GM19395 (cell line): Measurements from ENCODE around the gene CD19.
"Not testable (repeated sequence)": the region's sequence is repeated elsewhere in the genome, so short reads cannot be mapped to it uniquely, and the experiment has no call there.

Source experiments
- ATAC-seq: cut with Tn5 transposase; IDR thresholded peaks from one replicate; pipeline ENCODE4 v1.9.1; 2021; ENCODE audit warnings: mild to moderate bottlenecking, moderate library complexity; ENCODE audit not compliant: unreplicated experiment

CD19 gene

DNA sequence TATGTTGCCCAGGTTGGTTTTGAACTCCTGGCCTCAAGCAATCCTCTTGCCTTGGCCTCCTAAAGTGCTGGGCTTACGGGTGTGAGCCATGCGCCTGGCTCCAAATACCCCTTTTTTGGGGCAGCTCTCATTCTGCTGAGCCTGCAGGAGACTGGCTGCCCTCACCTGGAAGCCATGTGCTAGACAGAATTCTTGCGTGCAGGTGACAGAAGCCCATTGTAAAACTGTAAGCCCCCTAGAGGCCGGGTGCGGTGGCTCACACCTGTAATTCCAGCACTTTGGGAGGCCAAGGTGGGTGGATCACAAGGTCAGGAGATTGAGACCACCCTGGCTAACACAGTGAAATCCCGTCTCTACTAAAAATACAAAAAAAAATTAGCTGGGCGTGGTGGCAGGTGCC lies 48.6 kb downstream of the CD19 start:
- not testable (repeated sequence) for ATAC-seq

DNA sequence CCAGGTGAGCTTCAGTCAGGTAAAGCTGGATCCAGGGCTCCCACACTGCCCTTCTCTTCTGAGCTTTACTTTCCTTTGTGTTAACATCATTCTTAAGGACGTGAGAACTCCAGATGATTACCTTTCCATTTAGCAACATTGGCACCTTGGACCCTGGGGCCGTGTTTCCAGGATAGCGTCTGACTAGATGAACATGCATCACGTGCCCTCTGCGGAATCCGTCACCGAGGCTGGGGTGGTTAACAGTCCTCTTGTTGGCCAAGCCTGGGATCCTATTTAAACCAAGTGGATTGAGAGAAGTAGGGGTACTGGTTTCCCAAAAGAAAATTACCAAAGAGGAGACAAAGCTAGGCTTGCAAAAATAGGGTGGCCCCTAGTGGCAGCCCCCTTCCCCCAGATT lies 49.2 kb downstream of the CD19 start:
- no peak for ATAC-seq

DNA sequence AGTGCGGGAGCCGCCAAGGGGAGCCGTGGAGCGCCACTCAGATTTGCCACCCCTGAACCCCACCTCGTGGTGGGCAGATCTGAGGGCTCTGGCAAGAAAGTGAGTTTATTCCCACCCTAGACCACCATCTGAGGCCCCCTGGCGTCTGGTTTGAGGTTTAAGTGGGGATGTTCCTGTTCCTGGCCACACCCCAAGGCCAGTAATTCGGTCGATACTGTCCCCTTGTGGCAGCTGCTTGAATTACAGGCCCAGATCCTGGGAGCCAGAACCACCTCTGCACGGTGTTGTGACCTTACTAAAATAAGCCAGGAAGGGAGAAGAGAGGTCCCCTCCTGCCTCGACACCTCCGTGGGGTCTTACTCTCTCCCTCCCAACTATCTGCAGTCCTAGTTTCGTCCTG lies 49.7 kb downstream of the CD19 start:
- ATAC-seq = no peak

- no peak for ATAC-seq
Observed at GRCh38 chr16:28982418-28982817, 50.6 kb downstream of the CD19 start.

GRCh38 chr16:28982949-28983348 lies 51.2 kb downstream of the CD19 start:
- ATAC-seq = no peak

- ATAC-seq = no peak
Observed at GRCh38 chr16:28983644-28984043, 51.9 kb downstream of the CD19 start.

DNA sequence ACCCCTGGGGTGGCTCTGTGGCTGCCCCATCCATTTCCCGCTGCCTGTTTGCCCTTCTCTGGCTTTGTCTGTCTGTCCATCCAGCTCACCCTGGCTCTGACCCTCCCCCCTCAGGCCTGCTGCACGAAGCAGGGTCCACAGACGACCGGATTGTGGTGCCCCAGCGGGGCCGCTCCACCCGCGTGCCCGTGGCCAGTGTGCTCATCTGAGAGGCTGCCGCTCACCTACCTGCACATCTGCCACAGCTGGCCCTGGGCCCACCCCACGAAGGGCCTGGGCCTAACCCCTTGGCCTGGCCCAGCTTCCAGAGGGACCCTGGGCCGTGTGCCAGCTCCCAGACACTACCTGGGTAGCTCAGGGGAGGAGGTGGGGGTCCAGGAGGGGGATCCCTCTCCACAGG lies 52.3 kb downstream of the CD19 start:
- ATAC-seq = no peak

DNA sequence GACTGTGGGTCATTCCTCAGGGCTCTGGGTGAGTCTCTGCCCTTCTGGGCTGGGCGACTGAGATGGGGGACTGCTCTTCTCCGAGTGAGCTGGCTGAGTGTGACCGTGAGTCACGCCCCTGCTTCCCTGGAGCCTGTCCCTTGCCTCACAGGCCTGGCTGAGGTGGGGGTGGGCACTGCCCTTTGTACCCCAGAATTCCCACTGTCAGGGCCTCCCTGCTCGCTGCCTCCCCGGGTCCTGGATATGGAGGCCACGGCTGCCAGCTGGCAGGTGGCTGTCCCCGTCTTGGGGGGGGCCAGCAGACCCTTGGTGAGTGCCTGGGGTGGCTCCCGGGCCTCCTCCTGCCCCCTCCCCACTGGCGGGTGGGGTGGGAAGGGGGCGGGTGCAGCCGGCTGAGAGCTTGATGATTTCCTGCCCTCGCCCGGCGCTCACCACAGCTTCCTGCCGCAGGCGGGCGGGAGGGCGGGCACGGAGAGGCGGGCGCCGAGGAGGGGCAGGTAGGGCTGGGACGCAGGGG lies 52.9 kb downstream of the CD19 start, which contains the start of gene LAT:
Gene LAT, plus strand, starts transcription at position 434 of the 517 bp plus-strand sequence. CDS start 366 bp downstream, outside the sequence.
- ATAC-seq = no peak

GRCh38 chr16:28985211-28986041 lies 53.7 kb downstream of the CD19 start:
- no peak for ATAC-seq

DNA sequence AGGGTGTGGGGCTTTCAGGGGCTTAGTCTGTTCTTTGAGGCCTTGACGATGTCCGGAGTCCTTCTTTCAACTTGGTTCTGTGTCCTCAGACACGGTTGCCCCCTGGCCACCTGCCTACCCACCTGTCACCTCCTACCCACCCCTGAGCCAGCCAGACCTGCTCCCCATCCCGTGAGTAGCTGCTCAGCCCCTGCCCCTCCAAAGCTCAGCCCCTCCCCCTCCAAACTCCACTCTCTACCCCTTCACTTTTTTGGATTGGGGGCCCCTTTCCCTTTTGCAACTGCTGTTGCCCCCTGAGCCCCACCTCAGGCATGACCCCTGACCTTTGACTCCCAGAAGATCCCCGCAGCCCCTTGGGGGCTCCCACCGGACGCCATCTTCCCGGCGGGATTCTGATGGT lies 54.3 kb downstream of the CD19 start:
- ATAC-seq = no peak

DNA sequence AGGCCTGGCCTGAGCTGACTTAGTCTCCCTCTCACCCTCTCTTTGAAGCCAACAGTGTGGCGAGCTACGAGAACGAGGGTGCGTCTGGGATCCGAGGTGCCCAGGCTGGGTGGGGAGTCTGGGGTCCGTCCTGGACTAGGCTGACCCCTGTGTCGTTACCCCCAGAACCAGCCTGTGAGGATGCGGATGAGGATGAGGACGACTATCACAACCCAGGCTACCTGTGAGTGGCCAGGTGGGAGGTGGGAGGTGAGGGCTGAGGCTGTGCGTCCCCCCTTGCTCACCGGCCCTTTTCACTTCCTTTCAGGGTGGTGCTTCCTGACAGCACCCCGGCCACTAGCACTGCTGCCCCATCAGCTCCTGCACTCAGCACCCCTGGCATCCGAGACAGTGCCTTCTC lies 54.7 kb downstream of the CD19 start:
- ATAC-seq = no peak

- no peak for ATAC-seq
Observed at GRCh38 chr16:28987170-28987853, 55.5 kb downstream of the CD19 start.
